GM15510 (cell line): ENCODE results near the gene ANKMY2.

Experiments
- POLR2A ChIP-seq: IDR thresholded peaks from 3 replicates; pipeline ENCODE4 v1.6.1; 2011; ENCODE audit warnings: borderline replicate concordance; ENCODE audit not compliant: insufficient read length; ENCODE audit errors: extremely low read depth

ANKMY2 gene

DNA sequence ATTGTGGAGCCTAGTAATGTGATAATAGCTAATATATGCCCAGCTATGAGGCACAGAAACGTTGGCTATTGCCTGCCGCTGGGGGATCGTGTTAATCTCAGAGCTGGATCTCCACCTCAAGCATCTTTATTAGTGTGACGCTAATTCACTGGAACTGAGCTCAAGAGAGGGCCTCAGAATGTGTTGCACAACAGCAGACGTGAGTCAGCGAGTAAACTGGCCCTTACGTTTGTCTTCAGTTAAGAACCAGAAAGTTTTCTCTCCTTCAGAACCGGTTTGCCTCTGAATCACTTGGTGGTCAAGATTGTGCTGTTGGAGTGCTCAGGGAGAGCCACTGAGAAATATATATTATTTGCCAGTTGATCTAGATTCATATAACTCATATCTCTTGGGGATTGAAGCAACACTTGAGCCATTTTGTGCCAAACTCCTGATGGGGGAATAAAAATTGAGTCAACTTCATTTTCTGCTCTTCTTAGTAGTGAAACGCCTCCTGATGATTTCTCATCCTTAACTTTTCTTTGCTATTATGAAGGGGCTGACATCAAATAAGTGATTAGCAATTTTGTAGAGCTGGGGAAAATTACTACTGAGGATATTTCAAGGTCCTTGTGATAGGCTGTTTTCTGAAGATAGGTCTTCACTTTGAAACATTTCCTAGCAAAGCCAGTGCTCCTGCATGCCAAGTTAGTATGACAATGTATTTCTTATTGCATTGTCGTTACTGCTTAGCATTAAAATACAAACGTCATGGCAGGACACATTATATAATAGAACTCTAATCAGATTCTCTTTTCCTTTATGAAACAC is 22.7 kb upstream of the ANKMY2 start:
- TF ChIP-seq POLR2A = no peak

DNA sequence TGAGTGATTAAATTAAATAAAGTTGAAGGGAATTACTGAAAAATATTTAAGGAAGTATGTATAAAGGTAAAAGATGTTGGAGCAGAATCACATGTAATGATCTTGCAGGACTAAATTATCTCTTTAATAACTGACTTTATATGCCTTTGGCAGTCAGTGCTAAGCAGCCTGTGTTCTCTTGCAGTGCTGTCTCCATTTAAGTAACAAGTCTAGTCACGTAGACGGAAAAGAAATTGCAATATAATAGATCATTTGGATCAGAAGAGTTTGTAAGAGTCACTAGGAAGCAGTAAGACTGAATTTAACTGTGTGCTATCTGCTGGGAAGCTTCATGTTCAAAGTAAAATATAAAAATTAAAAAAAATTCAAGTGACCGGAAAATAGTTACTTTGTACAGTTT is 21.8 kb upstream of the ANKMY2 start:
- no peak for TF ChIP-seq POLR2A

DNA sequence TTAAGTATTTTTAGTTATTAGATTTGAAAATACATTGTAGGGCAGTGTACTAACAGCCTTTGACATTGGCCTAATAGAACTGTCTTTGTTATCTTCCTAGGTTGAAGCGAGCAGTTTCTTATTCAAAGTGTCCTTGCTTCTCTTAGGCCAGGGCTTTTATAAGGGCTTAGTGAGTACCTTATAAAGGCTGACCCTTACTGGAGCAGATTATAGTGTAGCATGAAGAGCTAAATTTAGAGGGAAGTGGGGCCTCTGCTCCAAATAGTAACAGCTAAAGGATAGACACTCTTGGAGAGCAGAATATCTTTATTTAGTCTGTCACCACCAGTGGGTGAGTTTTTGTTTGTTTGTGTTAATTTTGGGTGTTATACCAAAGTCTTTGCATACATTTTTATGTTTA is 16.4 kb upstream of the ANKMY2 start:
- no peak for TF ChIP-seq POLR2A

DNA sequence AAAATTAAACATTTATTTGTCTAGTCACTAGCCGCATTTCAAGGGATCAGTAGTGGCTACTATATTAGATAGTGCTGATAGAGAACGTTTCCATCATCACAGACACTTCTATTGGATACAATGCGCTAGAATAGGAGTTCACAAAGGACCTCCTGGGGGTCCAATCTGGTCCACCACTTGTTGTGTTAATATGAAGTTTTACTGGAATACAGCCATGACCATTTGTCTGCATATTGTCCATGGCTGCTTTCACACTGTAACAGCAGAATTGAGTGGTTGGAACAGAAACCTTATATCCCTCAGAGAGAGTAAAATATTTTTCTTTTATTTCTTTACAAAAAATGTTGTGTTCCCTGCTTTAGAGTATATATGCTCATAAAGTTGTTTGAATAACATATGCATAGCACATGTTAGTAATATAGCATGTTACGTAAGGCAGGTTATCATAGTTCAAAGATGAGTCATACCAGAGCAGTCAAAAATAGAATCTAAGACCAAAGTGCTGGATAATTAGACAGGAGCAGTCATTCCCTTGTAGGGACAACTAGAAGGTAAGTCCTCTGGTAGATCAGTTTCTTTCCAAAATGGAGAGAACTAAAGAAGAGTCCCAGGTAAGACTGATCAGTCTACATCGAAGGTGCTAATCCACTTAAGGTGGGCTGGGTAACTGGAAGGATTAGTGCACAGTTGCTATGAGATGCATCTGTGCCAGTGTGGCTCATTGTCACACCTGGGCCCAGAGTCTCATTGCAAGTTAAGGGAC is 15.3 kb upstream of the ANKMY2 start:
- TF ChIP-seq POLR2A = no peak

DNA sequence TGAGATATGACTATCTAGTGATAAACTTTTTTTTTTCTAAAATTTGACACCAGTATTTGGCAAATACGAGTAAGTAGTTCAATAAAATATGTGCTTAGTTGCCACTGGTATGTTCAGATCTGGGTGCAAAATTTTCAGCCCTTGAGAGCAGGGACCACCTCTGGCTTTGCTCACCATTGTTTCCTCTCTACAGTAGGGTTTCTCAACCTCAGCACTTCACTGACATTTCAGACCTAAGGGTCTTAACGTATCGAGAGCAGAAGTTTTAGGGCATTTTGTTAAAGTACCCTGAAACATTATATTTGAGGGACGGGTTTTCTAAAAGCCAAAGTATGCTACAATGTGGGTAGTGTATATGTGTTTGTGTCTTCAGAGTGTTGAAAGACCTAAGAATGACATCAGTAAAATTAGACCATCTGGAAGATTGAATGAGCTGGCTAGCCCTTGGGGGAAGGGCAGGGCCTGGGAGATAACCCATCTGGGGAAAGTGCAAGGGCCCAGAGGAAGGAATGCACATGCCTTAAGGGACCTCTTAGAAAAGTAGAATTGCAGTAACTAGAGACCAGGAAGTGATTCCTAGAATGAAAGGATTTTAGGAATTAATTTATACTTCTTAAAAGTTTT is 12.2 kb upstream of the ANKMY2 start:
- TF ChIP-seq POLR2A = no peak

DNA sequence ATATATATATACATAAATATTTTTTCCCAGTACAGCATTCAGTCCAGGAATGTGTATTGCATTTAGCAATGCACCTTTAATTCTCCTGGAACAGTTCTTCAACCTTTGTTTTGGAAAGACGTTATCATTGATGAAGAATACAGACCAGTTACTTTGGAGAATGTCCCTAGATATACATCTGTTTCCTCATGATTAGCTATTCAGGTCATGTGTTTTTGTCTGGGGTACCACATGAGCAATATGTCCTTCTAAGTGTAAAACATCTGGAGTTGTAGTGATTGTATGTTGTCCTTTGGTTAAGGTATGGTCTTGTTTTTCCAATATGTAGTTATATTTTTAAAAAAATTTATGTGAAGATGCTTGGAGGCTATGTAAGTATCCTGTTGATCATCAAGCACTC is 10.6 kb upstream of the ANKMY2 start:
- no peak for TF ChIP-seq POLR2A

DNA sequence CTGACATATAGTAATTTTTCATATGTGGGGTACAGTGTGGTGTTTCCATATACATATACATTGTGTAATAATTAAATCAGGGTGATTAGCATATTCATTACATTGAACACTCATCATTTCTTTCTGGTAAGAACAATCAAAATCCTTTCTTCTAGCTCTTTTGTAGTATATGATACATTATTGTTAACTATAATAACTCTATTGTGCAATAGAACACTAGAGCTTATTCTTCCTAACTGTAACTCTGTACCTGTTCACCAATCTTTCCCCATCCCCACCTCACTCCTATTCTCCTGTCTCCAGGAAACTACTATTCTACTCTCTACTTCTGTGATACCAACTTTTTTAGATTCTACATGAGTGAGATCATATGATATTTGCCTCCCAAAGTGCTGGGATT is 9.8 kb upstream of the ANKMY2 start:
- TF ChIP-seq POLR2A = no peak

DNA sequence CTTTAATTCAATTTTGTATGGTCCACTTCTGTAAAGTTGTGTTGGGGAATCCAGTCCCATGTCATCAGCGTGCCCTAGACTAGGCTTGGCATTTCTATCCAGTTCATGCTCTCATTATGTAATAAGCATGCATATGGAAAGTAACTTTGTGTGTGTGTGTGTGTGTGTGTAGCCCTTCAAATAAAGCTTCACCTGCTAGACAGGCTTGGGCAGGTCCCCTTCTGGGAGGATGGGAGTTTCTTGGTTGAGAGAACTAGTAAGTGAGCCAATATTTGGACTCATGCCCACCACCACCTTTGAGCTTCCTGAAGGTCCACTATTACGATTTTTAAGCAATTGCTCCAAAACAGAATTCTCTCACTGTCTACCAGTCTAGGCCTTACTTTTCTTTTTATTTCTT is 7.3 kb upstream of the ANKMY2 start:
- no peak for TF ChIP-seq POLR2A

DNA sequence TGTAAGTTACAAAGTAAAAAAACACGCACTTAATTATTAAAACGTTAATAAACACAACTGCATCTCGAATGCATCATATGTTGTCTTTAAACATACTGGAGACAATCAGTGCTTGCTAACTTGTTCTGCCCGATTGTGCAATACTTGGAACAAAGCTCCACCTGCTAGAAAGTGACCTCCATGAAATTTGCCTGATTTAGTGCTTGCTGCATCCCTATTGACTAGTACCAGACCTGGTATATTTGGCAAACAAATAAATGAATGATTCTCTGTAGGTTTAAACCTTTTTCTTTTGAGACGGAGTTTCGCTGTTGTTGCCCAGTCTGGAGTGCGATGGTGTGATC is 6.7 kb upstream of the ANKMY2 start:
- TF ChIP-seq POLR2A = no peak

DNA sequence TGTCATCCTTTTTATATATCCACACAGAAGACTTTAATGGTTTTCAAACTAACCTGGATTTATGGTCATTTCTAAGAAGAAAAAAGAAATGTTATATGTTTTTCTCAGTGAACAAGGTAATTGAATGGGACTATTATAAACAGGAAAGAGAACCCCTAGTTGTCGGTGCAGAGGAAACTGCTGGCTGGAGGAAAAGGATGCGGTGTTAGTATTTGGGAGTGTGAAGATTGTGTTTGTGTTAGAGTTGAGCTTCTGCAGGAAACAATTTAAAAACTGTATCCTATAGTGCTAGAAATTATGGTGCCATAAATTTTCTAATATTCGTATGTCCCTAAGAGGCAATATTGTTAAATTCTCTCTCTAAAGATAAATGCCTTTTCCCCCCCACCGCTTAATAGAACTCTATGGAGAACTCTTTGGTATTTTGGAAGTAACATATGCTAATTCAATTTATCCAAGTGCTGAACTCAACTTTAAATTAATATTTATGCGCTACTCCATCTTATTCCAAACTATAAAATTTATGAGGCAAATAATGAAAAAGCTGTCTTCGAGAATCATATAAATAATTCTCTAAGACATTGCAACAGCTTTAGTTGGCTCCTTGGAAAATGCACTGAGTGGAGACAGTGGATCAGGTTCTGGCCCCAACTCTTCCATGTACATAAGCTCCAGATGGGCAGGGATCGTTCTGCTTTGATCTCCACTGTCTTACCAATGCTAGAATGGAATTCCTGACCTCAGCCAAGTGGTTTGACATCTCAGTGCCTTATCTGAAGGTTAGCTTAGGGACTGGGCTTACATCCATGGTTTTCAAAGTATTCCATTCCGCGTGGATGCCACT is 6.1 kb upstream of the ANKMY2 start:
- TF ChIP-seq POLR2A = no peak

DNA sequence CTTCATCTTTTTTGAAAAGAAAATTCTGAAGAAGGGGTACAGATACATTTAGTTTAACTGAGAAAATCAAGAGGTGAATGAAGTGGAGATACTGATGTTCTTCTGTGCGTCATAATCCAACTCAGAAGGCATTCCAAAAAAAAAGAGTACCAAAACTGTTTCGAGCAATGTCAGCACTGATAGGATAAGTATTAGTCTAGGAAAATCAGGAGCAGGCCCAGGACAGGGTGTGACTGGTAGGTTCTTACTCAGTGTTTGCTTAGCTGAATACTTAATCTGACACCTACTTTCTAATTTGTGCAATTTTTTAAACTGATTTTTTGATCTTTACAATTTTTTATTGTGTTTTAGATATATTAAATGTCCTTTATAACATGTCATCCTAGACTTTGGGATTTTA is 4.7 kb upstream of the ANKMY2 start:
- no peak for TF ChIP-seq POLR2A

DNA sequence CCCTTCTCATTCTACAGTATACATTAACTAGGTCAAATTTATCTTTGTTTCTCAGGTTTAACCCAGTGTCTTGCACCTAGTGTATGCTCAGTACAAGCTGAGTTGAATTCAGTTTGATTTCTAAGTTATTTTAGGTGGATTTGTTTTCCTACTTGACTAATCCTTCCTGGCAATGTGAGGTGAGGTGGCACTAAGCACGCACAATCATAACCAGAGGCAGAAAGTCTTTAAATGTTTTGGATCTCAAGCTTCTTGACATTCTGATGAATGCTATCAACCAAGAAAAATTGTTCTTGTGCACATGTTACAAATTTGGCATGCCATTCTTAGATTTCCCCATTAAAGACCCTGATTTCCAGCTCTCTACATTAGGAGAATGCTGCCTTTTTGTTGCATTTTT is 3.6 kb upstream of the ANKMY2 start:
- TF ChIP-seq POLR2A = no peak

DNA sequence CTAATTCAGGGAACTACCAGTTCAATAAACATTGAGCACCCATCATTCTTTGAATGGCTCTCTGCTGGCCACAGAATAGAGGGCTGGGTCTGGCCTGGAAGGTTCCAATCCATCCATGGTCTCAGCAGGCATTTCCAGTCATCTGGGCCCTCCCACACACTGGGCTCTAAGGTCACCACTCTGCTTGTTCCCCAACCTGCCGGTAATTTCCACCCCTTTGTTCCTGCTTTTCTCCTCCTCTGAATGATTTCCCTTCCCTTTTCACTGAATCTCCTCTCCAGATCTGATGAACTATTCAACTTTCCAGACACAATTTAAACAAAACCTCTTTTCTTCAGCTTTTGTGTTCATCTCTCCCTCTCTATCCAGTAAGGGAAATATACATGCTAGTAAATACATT is 3.0 kb upstream of the ANKMY2 start:
- TF ChIP-seq POLR2A = no peak

DNA sequence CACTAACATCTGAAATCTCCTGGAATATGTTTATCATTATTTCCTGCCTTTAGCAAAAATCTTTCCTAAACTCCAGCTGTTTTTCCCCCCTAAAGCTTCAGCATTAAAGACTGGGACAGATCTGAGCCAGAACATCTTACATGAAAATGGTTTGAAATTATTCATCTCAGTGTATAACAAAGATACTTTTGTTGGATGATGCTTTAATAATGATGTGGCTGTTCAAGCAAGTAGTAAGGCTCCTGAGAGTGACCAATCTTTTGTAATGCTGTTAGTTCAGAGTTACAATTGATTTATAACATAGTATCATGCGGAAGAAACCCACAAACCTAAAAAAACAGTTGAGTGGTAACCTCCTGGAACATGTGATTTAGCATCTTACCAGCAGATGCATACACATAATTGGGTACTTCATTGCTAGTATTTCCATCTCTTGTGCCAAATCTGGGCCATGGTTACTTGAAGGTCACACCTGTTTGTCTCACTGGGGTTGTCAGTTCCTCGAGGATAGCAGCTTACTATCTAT is 1.9 kb upstream of the ANKMY2 start:
- TF ChIP-seq POLR2A = no peak
